ENCODE measurements around the gene DGKD.

The DGKD gene

DNA sequence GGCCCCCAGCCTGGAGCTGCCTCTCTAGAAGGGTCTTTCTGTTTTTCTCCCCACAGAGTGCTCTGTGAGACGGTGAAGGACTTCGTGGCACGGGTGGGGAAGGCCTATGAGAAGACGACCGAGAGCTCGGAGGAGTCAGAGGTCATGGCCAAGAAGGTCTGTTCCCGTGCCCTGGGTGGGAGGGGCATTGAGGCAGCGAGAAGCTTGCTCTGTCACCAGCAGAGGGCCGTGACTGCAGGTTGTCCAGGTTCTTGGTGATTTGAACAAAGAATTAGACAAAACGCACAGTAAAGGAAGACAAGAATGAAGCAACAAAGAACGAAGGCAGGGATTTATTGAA, 93.9 kb downstream of the DGKD start:
- H3K18ac ChIP-seq (ENCODE audit: low read length) = no peak overlapping the region
- no peaks in the 10 kb centered on the region for H3K79me2 ChIP-seq (ENCODE audit: control insufficient read depth, insufficient read depth, low read length)
- H4K8ac ChIP-seq (ENCODE audit: low read depth, low read length) = no peak overlapping the region
- peaks cover 2% of the 10 kb centered on the region for H3K4me1 ChIP-seq (ENCODE audit: control insufficient read depth, low read depth, low read length)
- H3K4ac ChIP-seq (ENCODE audit: low read depth, low read length) = no peak overlapping the region
- DNase-seq = peak; percentile 73
- H3K9ac ChIP-seq (ENCODE audit: low read length) = no peak overlapping the region
- H3K27me3 ChIP-seq (ENCODE audit: insufficient read depth, low read length, poor library complexity) = no peaks in the 10 kb centered on the region
- no peak overlapping the region for H2BK120ac ChIP-seq (ENCODE audit: low read depth, low read length)
- peaks cover 2% of the 10 kb centered on the region for H3K36me3 ChIP-seq (ENCODE audit: control insufficient read depth, insufficient read depth, low read length)
- WGBS (ENCODE audit: extremely low coverage, insufficient coverage, low lambda C conversion rate) = no CpG with 5 or more reads among the region's 11 CpGs
- no peaks in the 10 kb centered on the region for H3K79me1 ChIP-seq (ENCODE audit: low read length)
- no peak overlapping the region for H3K27ac ChIP-seq (ENCODE audit: low read depth, low read length)
- no peak overlapping the region for H2BK5ac ChIP-seq (ENCODE audit: low read length)
- H3K4me3 ChIP-seq (ENCODE audit: low read length) = no peak overlapping the region
- no peak overlapping the region for H3K56ac ChIP-seq (ENCODE audit: low read length)
- H3K4me2 ChIP-seq (ENCODE audit: low read length) = no peak overlapping the region
- no peak overlapping the region for H4K5ac ChIP-seq (ENCODE audit: low read length)
- H3K23ac ChIP-seq (ENCODE audit: low read length) = no peak overlapping the region
- no peak overlapping the region for H2AK5ac ChIP-seq (ENCODE audit: low read length)
- no peak overlapping the region for H2BK15ac ChIP-seq (replicated peaks; ENCODE audit: low read depth)

DNA sequence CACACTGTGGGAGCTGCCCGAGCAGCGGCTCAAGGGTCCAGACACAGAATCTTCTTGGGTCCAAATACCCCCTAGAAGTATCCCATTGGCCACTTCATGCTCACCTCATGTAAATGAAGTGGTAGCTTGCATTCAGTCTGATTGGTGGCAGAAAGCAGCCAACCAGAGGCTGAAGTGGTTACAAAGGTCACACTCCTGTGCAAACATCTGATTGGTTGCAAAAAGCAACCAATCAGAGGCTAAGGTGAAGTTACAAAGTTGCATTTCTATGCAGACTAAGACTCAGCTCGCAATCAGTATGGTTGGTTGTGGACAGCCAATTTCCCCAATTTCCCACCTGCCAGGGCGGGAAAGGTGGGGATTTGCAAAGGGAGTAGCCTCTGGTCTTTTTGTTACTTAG, 94.3 kb downstream of the DGKD start:
- no peak overlapping the region for H2BK120ac ChIP-seq (ENCODE audit: low read depth, low read length)
- H3K18ac ChIP-seq (ENCODE audit: low read length) = no peak overlapping the region
- no peak overlapping the region for H3K23ac ChIP-seq (ENCODE audit: low read length)
- H2BK15ac ChIP-seq (replicated peaks; ENCODE audit: low read depth) = no peak overlapping the region
- H4K5ac ChIP-seq (ENCODE audit: low read length) = no peak overlapping the region
- no peak overlapping the region for H3K4me2 ChIP-seq (ENCODE audit: low read length)
- H3K27me3 ChIP-seq (ENCODE audit: insufficient read depth, low read length, poor library complexity) = no peaks in the 10 kb centered on the region
- no peak overlapping the region for H2AK5ac ChIP-seq (ENCODE audit: low read length)
- no peak overlapping the region for H3K4ac ChIP-seq (ENCODE audit: low read depth, low read length)
- WGBS (ENCODE audit: extremely low coverage, insufficient coverage, low lambda C conversion rate) = no CpG with 5 or more reads among the region's 4 CpGs
- no peak overlapping the region for H2BK5ac ChIP-seq (ENCODE audit: low read length)
- no peak overlapping the region for H4K8ac ChIP-seq (ENCODE audit: low read depth, low read length)
- H3K4me3 ChIP-seq (ENCODE audit: low read length) = no peak overlapping the region
- H3K36me3 ChIP-seq (ENCODE audit: control insufficient read depth, insufficient read depth, low read length) = peaks cover 2% of the 10 kb centered on the region
- H3K4me1 ChIP-seq (ENCODE audit: control insufficient read depth, low read depth, low read length) = peaks cover 2% of the 10 kb centered on the region
- H3K79me1 ChIP-seq (ENCODE audit: low read length) = no peaks in the 10 kb centered on the region
- no peak overlapping the region for H3K27ac ChIP-seq (ENCODE audit: low read depth, low read length)
- peak overlapping the region; percentile 29 for H3K9ac ChIP-seq (ENCODE audit: low read length)
- H3K79me2 ChIP-seq (ENCODE audit: control insufficient read depth, insufficient read depth, low read length) = no peaks in the 10 kb centered on the region
- peak; percentile 63 for DNase-seq
- no peak overlapping the region for H3K56ac ChIP-seq (ENCODE audit: low read length)

DNA sequence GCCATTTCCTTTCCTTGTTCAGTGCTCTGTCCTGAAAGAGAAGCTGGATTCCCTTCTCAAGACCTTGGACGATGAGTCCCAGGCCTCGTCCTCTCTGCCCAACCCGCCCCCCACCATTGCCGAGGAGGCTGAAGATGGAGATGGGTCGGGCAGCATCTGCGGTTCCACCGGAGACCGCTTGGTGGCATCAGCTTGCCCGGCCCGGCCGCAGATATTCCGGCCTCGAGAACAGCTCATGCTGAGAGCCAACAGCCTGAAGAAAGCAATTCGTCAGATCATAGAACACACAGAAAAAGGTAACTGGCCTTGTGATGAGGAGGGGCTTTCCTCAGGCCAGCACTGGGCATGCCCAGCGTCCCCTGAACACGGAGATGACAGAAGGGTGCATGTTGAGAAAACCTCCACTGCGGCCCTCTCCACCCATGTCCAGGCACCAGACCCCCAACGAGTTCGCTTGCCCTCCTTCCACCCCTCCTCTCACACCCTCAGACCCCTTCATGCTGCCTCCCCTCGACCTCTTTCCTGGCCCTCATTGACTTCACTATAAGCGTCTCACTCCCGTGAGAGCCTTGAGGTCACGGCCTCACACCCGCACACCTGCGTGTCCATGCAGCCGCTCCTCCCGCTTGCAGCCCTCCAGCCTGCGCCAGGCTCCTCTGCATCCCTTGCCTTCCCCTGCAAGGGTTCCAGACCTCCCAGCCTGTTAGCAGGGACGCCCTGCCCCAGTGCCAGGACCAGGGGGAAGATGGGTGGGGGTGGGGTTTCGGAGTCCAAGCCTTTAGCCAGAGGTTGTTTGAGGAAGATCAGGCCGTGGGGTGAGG, 95.0 kb downstream of the DGKD start:
- no peak overlapping the region for H2BK5ac ChIP-seq (ENCODE audit: low read length)
- no peak overlapping the region for H3K23ac ChIP-seq (ENCODE audit: low read length)
- H3K4me2 ChIP-seq (ENCODE audit: low read length) = no peak overlapping the region
- H2AK5ac ChIP-seq (ENCODE audit: low read length) = no peak overlapping the region
- no peak overlapping the region for H3K27ac ChIP-seq (ENCODE audit: low read depth, low read length)
- no peaks in the 10 kb centered on the region for H3K79me1 ChIP-seq (ENCODE audit: low read length)
- H2BK15ac ChIP-seq (replicated peaks; ENCODE audit: low read depth) = no peak overlapping the region
- H4K5ac ChIP-seq (ENCODE audit: low read length) = no peak overlapping the region
- no peaks in the 10 kb centered on the region for H3K27me3 ChIP-seq (ENCODE audit: insufficient read depth, low read length, poor library complexity)
- no peak overlapping the region for H3K4ac ChIP-seq (ENCODE audit: low read depth, low read length)
- H3K56ac ChIP-seq (ENCODE audit: low read length) = no peak overlapping the region
- H2BK120ac ChIP-seq (ENCODE audit: low read depth, low read length) = no peak overlapping the region
- H3K9ac ChIP-seq (ENCODE audit: low read length) = peak overlapping the region; percentile 29
- H3K79me2 ChIP-seq (ENCODE audit: control insufficient read depth, insufficient read depth, low read length) = no peaks in the 10 kb centered on the region
- DNase-seq = peak; percentile 78
- no peak overlapping the region for H3K4me3 ChIP-seq (ENCODE audit: low read length)
- H3K36me3 ChIP-seq (ENCODE audit: control insufficient read depth, insufficient read depth, low read length) = peaks cover 2% of the 10 kb centered on the region
- WGBS (ENCODE audit: extremely low coverage, insufficient coverage, low lambda C conversion rate) = no CpG with 5 or more reads among the region's 31 CpGs
- H3K18ac ChIP-seq (ENCODE audit: low read length) = no peak overlapping the region
- no peak overlapping the region for H4K8ac ChIP-seq (ENCODE audit: low read depth, low read length)
- H3K4me1 ChIP-seq (ENCODE audit: control insufficient read depth, low read depth, low read length) = peaks cover 2% of the 10 kb centered on the region

DNA sequence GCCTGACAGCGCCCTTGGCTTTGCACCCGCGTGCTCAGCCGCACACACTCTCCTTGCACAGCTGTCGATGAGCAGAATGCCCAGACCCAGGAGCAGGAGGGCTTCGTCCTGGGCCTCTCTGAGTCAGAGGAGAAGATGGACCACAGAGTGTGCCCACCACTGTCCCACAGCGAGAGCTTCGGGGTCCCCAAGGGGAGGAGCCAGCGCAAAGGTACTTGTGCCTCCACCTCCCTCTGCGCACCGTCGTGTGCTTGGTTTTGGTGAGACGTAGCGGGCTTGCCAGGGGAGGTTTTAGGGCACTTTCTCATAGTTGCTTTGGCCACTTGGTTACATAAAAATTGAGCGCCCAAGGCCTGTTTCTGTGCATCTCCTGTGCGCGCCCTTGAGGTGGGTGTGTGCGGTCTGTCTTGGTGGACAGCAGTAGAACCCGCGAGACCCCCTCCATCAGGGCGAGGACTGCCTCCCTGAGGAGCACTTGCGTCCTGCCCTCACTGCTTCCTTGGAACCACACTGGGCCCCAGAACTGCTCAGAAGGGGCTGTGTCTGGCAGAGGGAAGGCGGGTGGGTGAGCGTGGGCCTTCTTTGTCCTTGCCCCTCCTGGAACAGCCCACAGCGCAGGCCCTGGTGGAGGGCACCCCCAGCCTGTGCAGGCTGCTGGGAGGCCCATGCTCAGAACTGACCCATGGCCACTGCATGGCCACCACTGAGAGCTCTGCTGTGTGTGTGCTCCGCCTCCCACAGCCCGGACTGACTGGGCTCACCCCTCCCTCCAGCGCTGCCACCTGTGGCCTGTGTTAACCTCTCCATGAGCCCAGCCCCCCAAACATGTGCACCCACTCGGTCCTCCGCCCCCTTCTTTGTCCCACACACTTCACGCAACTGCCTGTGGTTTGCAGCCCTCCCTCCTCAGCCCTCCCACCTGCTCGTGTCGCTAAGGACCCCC, 95.9 kb downstream of the DGKD start:
- H2AK5ac ChIP-seq (ENCODE audit: low read length) = no peak overlapping the region
- H3K4me1 ChIP-seq (ENCODE audit: control insufficient read depth, low read depth, low read length) = peaks cover 2% of the 10 kb centered on the region
- H4K5ac ChIP-seq (ENCODE audit: low read length) = no peak overlapping the region
- H4K8ac ChIP-seq (ENCODE audit: low read depth, low read length) = no peak overlapping the region
- H2BK5ac ChIP-seq (ENCODE audit: low read length) = no peak overlapping the region
- no peak overlapping the region for H3K9ac ChIP-seq (ENCODE audit: low read length)
- no peak overlapping the region for H2BK120ac ChIP-seq (ENCODE audit: low read depth, low read length)
- H3K36me3 ChIP-seq (ENCODE audit: control insufficient read depth, insufficient read depth, low read length) = peaks cover 2% of the 10 kb centered on the region
- no peak for DNase-seq
- H3K79me2 ChIP-seq (ENCODE audit: control insufficient read depth, insufficient read depth, low read length) = no peaks in the 10 kb centered on the region
- no peak overlapping the region for H2BK15ac ChIP-seq (replicated peaks; ENCODE audit: low read depth)
- no peak overlapping the region for H3K56ac ChIP-seq (ENCODE audit: low read length)
- H3K4me3 ChIP-seq (ENCODE audit: low read length) = no peak overlapping the region
- no peak overlapping the region for H3K18ac ChIP-seq (ENCODE audit: low read length)
- no CpG with 5 or more reads among the region's 33 CpGs for WGBS (ENCODE audit: extremely low coverage, insufficient coverage, low lambda C conversion rate)
- no peak overlapping the region for H3K4ac ChIP-seq (ENCODE audit: low read depth, low read length)
- H3K79me1 ChIP-seq (ENCODE audit: low read length) = no peaks in the 10 kb centered on the region
- no peak overlapping the region for H3K4me2 ChIP-seq (ENCODE audit: low read length)
- no peak overlapping the region for H3K23ac ChIP-seq (ENCODE audit: low read length)
- H3K27me3 ChIP-seq (ENCODE audit: insufficient read depth, low read length, poor library complexity) = no peaks in the 10 kb centered on the region
- no peak overlapping the region for H3K27ac ChIP-seq (ENCODE audit: low read depth, low read length)

DNA sequence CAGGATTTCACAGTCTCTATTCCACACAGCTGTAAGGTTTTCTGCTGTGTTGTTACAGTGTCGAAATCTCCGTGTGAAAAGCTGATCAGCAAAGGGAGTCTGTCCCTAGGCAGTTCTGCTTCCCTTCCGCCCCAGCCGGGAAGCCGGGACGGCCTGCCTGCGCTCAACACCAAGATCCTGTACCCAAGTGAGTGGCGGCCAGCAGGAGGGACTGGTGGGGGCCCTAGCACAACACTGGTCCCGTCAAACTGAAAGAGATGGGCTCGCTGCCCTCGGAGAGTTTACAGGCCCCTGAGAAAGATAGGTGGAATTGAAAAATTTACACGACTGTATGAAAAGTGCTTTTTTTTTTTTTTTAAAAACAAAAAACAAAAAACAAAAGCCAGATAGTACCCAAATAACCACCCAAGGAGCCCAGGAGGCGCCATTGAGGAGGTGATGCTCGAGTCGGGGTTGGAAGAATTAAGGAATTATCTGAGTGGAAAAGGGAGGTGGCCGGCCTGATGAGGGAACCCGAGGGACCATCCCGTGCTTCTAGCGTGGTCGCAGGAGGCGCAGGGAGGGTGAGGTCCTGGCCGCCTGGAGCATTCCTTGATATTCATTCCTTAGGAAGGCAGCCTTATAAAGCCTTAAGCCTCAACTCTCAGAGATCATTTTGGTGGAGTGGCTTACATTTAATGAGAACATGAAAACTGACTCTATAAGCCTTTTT, 96.7 kb downstream of the DGKD start:
- Histone ChIP-seq H3K27ac (ENCODE audit: low read depth, low read length) (no peak overlapping the region), H3K9ac (ENCODE audit: low read length) (no peak overlapping the region), H4K8ac (ENCODE audit: low read depth, low read length) (no peak overlapping the region), H3K4ac (ENCODE audit: low read depth, low read length) (no peak overlapping the region), H3K36me3 (ENCODE audit: control insufficient read depth, insufficient read depth, low read length) (peaks cover 2% of the 10 kb centered on the region), H4K5ac (ENCODE audit: low read length) (no peak overlapping the region), H2BK15ac (replicated peaks; ENCODE audit: low read depth) (no peak overlapping the region), H2BK120ac (ENCODE audit: low read depth, low read length) (no peak overlapping the region), H3K56ac (ENCODE audit: low read length) (no peak overlapping the region), H3K4me3 (ENCODE audit: low read length) (no peak overlapping the region), H2BK5ac (ENCODE audit: low read length) (no peak overlapping the region), H3K18ac (ENCODE audit: low read length) (no peak overlapping the region), H3K79me2 (ENCODE audit: control insufficient read depth, insufficient read depth, low read length) (no peaks in the 10 kb centered on the region), H3K79me1 (ENCODE audit: low read length) (no peaks in the 10 kb centered on the region), H3K4me2 (ENCODE audit: low read length) (no peak overlapping the region), H2AK5ac (ENCODE audit: low read length) (no peak overlapping the region), H3K4me1 (ENCODE audit: control insufficient read depth, low read depth, low read length) (peaks cover 2% of the 10 kb centered on the region), H3K27me3 (ENCODE audit: insufficient read depth, low read length, poor library complexity) (no peaks in the 10 kb centered on the region), H3K23ac (ENCODE audit: low read length) (no peak overlapping the region)
- no peak for DNase-seq
- no CpG with 5 or more reads among the region's 22 CpGs for WGBS (ENCODE audit: extremely low coverage, insufficient coverage, low lambda C conversion rate)

Data from mesendoderm (in vitro differentiated cells).